ENCODE results near the gene POU2AF1. TPM values are rescaled to one million over a fixed set of nuclear protein-coding genes. Genes with fewer than 3 reads are reported as not detected.

Gene POU2AF1
- total and polyA plus RNA-seq, 2 of the 8 experiments (the other 6 are each of a cell fraction or from before 2014, with no cell fraction given): not detected

GRCh38 chr11:111402411-111402810 lies 23.3 kb upstream of the POU2AF1 start:
- Histone ChIP-seq H4K8ac (ENCODE audit: extremely low read depth, insufficient read depth, low read length) (no peak overlapping the region), H2BK15ac (ENCODE audit: low read length) (no peak overlapping the region), H2BK5ac (ENCODE audit: low read depth, low read length) (no peak overlapping the region), H3K36me3 (ENCODE audit: control insufficient read depth in 2 of 4, insufficient read depth in 4 of 4, low read length in 3 of 4) (no peaks in the 10 kb centered on the region), H3K9ac (replicated peaks in 1 of 4; ENCODE audit: extremely low read depth in 1 of 4, low read depth in 3 of 4, low read length in 3 of 4) (no peak overlapping the region), H3K4me2 (ENCODE audit: insufficient read depth in 1 of 2, low read depth in 2 of 2, low read length in 2 of 2) (no peak overlapping the region), H3K23ac (ENCODE audit: insufficient read length) (no peak overlapping the region), H3K79me2 (ENCODE audit: control insufficient read depth in 1 of 2, insufficient read depth in 2 of 2, low read length in 2 of 2) (no peaks in the 10 kb centered on the region), H4K5ac (ENCODE audit: insufficient read length, low read depth, low read length) (no peak overlapping the region), H2BK20ac (ENCODE audit: low read length) (no peak overlapping the region), H3K14ac (ENCODE audit: insufficient read length) (no peak overlapping the region), H3K18ac (ENCODE audit: extremely low read depth, low read length) (no peak overlapping the region), H2AFZ (ENCODE audit: low read length) (no peak overlapping the region), H4K91ac (replicated peaks; ENCODE audit: insufficient read length, low read length) (no peak overlapping the region), H3K4me3 (ENCODE audit: extremely low read depth in 1 of 4, insufficient read depth in 2 of 4, low read depth in 3 of 4, low read length in 4 of 4) (no peak overlapping the region), H3K27me3 (replicated peaks in 1 of 4; ENCODE audit: control insufficient read depth in 3 of 4, extremely low read depth in 1 of 4, insufficient read depth in 3 of 4, low read length in 3 of 4) (no peaks in the 10 kb centered on the region; a peak in 1 of 7 replicates), H3K27ac (ENCODE audit: low read depth, low read length) (no peak overlapping the region), H3K23me2 (ENCODE audit: low read depth, low read length) (no peaks in the 10 kb centered on the region), H4K20me1 (replicated peaks in 1 of 2; ENCODE audit: control insufficient read depth in 1 of 2, insufficient read depth in 2 of 2, low read length in 2 of 2) (no peaks in the 10 kb centered on the region), H3K4ac (replicated peaks; ENCODE audit: insufficient read length, low read depth, low read length) (no peak overlapping the region), H3K79me1 (ENCODE audit: low read depth, low read length) (no peaks in the 10 kb centered on the region), H2BK120ac (replicated peaks; ENCODE audit: low read depth, low read length) (no peak overlapping the region), H3K9me3 (ENCODE audit: insufficient read depth in 2 of 2, low read depth in 1 of 2, low read length in 1 of 2) (no peaks in the 10 kb centered on the region), H2AK5ac (ENCODE audit: low read depth, low read length) (no peak overlapping the region), H2BK12ac (ENCODE audit: low read depth, low read length) (no peak overlapping the region), H3K4me1 (replicated peaks in 1 of 4; ENCODE audit: control insufficient read depth in 3 of 4, insufficient read depth in 4 of 4, low read length in 3 of 4) (no peaks in the 10 kb centered on the region), H3K56ac (replicated peaks; ENCODE audit: insufficient read length, low read depth, low read length) (no peak overlapping the region)
- WGBS, 2 experiments (ENCODE audit: extremely low coverage in 1 of 2, insufficient coverage in 1 of 2, insufficient read length in 1 of 2, insufficient replicate concordance in 2 of 2, low coverage in 1 of 2, low lambda C conversion rate in 2 of 2, missing lambda C conversion rate in 1 of 2): 96% methylated on average over 3 of the region's 3 CpGs; no CpG with 5 or more reads in 1 of the 2 experiments
- DNase-seq (ENCODE audit: low read depth in 1 of 2, low spot score in 2 of 2) (no peak), FAIRE-seq (no peak)
- ChIA-PET POLR2A (ENCODE audit: partially characterized antibody) (no interaction called here), CTCF (ENCODE audit: partially characterized antibody) (no interaction called here)
- TF ChIP-seq NANOG (IDR thresholded peaks at IDR 0.05; ENCODE audit: insufficient read depth, low read depth, low read length, poor library complexity, severe bottlenecking) (no peak), TCF12 (IDR thresholded peaks at IDR 0.05; ENCODE audit: low read depth, low read length) (no peak), RNF2 (IDR thresholded peaks at IDR 0.05; ENCODE audit: borderline replicate concordance, low read depth, low read length, missing control alignments, poor library complexity, severe bottlenecking) (no peak), FOSL1 (IDR thresholded peaks at IDR 0.05; ENCODE audit: insufficient read depth, low read depth, low read length) (no peak), POLR2A (IDR thresholded peaks at IDR 0.05; ENCODE audit: control extremely low read depth in 1 of 2, low read depth in 2 of 2, low read length in 2 of 2) (no peak), ASH2L (IDR thresholded peaks at IDR 0.05; ENCODE audit: low read length) (no peak), CBX5 (IDR thresholded peaks at IDR 0.05; ENCODE audit: low read depth, low read length) (no peak), SP1 (IDR thresholded peaks at IDR 0.05; ENCODE audit: low read depth, low read length) (no peak), GABPA (IDR thresholded peaks at IDR 0.05; ENCODE audit: borderline replicate concordance, insufficient read depth, low read length) (no peak), CHD1 (IDR thresholded peaks at IDR 0.05; ENCODE audit: low read depth, low read length) (no peak), EP300 (IDR thresholded peaks at IDR 0.05; ENCODE audit: borderline replicate concordance in 1 of 2, low read depth in 2 of 2, low read length in 2 of 2) (no peak), POU5F1 (IDR thresholded peaks at IDR 0.05; ENCODE audit: low read depth, low read length) (no peak), GTF2F1 (IDR thresholded peaks at IDR 0.05; ENCODE audit: borderline replicate concordance, low read depth, low read length) (no peak), JUN (IDR thresholded peaks at IDR 0.05; ENCODE audit: low read depth, low read length) (no peak), SAP30 (IDR thresholded peaks at IDR 0.05; ENCODE audit: insufficient read depth, insufficient replicate concordance, low read length) (no peak)

Data from H1 (cell line).